ENCODE results near the gene CRY2. TPM values are rescaled to one million over a fixed set of nuclear protein-coding genes. Genes with fewer than 3 reads are reported as not detected.

CRY2 gene
- total RNA-seq, 1 donor from 2014 or later, result 62.3 TPM

DNA sequence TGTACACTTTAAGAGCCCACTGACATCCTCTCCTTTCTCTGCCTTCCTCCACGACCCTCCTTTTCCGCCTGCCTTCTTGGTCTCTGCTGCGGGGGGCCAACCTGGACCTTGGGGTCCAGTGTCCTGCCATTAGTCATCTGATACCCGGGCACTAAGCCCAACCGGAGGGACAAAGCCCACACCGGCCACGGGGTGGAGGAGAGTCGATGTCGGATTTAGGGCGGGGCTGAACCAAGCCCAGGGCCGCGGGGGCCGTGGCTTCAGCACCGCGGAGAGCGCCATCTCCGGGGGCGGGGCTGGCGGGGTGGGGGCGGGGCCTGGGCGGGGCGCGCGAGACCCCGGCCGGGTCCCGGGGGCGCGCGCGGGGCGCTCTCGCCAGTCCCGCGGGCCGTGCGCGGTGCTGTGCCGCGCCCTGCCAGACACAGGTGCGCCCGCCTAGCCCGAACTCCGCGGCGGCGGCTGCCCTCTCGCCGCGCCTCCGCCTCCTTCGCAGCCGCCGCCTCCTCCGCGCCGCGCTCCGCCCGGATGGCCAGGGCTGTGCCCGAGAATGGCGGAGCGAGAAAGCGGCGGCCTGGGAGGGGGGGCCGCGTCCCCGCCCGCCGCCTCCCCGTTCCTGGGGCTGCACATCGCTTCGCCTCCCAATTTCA is 38.1 kb downstream of the CRY2 start, which contains the start of gene MAPK8IP1:
MAPK8IP1 (plus strand) TSS at position 378 of the 647 bp plus-strand sequence; CDS start at position 548, 170 bp downstream.
- peak; percentile 81 to 83 for ATAC-seq
- Histone ChIP-seq H3K9me3 (no peaks in the 10 kb centered on the region), H3K27me3 (ENCODE audit: low read depth) (no peaks in the 10 kb centered on the region), H3K4me3 (peak within 1 kb of the TSS; percentile 50), H3K4me1 (no peaks in the 10 kb centered on the region), H3K27ac (no peak within 1 kb of the TSS), H3K36me3 (peaks cover 26% of the 10 kb centered on the region)
- intact Hi-C loops (cut with DNase I), result no loop called here
- TF ChIP-seq, protein P1, sequence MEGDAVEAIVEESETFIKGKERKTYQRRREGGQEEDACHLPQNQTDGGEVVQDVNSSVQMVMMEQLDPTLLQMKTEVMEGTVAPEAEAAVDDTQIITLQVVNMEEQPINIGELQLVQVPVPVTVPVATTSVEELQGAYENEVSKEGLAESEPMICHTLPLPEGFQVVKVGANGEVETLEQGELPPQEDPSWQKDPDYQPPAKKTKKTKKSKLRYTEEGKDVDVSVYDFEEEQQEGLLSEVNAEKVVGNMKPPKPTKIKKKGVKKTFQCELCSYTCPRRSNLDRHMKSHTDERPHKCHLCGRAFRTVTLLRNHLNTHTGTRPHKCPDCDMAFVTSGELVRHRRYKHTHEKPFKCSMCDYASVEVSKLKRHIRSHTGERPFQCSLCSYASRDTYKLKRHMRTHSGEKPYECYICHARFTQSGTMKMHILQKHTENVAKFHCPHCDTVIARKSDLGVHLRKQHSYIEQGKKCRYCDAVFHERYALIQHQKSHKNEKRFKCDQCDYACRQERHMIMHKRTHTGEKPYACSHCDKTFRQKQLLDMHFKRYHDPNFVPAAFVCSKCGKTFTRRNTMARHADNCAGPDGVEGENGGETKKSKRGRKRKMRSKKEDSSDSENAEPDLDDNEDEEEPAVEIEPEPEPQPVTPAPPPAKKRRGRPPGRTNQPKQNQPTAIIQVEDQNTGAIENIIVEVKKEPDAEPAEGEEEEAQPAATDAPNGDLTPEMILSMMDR (IDR thresholded peaks at IDR 0.05), result no peak
- DNase-seq, result peak; percentile 65

DNA sequence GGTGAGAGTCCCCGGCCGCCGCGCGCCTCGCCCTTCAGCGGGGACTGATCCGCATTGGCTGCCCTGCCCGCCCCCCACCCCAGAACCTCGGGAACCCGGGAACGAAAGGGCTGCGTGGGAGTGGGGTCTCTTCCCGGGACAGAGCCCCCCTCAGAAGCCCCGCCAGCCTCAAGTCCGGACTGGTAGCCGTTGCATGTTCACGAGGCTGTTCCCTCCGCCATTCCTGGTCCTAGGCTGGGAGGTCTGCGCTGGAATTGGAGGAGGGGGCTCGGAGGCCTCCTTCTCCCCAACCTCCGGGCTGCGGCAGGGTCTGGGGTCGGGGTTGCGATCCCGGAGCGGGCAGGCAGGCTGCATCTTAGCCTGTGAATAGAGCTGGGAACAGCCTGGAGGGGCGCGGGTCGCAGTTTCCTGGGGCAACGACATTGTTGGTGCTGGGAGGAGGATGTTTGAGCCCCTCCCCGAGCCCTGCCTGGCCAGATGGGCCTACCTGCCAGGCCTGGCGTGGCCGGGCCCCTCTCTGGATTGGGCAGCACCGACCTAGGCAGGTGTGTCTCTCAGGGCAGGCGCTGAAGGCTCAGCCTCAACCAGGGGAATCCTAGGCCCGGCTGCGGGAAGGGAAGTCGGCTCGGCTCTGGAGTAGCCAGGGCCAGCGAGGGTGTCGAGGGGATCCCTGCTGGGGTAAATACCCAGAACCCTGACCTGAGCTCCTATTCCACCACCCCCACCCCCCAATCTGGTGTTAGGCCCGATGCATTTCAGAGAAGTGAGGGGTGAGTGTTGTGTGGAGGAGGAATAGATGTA is 38.8 kb downstream of the CRY2 start:
- H3K27ac ChIP-seq, result no peak overlapping the region
- DNase-seq, result no peak
- H3K4me1 ChIP-seq, result no peaks in the 10 kb centered on the region
- TF ChIP-seq, protein P1 (IDR thresholded peaks at IDR 0.05), result no peak
- peak overlapping the region; percentile 50 for H3K4me3 ChIP-seq
- H3K36me3 ChIP-seq, result peaks cover 18% of the 10 kb centered on the region
- intact Hi-C loops (cut with DNase I), result no loop called here
- no peaks in the 10 kb centered on the region for H3K27me3 ChIP-seq (ENCODE audit: low read depth)
- peak in 1 of 2 donors; percentile 11 for ATAC-seq
- no peaks in the 10 kb centered on the region for H3K9me3 ChIP-seq

DNA sequence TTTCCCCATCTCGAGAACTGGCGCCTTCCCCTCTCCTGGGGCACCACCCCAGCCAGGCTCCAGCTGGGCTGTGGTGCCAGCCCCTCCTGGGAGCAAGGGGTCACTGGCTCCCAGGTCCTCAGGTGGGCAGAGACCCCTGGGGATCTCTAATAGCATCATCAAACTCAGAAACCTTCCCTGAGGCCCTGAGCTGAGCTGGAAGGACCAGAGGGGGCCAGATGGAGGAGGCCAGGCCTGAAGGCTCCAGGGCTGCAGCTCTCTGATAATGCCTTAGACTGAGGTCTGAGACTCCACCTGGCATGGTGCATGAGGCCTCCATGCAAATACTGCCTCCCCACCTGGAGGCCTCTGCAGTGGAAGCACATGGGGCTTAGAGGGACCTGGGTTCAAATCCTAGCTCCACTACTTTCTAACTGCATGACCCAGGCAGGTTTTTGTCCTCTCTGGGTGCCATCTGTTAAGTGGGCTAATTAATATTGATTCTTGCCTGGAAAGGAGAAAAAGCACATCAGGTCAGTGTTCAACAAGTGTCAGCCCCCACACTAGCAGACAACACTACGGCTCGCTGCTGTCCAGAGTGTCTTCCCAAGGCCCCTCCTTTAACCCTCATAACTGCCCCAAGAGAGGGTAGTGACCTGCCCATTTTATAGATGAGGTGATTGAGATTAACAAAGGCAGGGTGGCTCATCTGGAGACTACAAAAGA is 39.7 kb downstream of the CRY2 start:
- H3K4me3 ChIP-seq, result no peak overlapping the region
- intact Hi-C loops (cut with DNase I), result no loop called here
- no peaks in the 10 kb centered on the region for H3K9me3 ChIP-seq
- no peak overlapping the region for H3K27ac ChIP-seq
- no peak for DNase-seq
- H3K4me1 ChIP-seq, result no peaks in the 10 kb centered on the region
- H3K27me3 ChIP-seq (ENCODE audit: low read depth), result no peaks in the 10 kb centered on the region
- TF ChIP-seq, protein P1 (IDR thresholded peaks at IDR 0.05), result no peak
- ATAC-seq, result no peak
- peaks cover 10% of the 10 kb centered on the region for H3K36me3 ChIP-seq

DNA sequence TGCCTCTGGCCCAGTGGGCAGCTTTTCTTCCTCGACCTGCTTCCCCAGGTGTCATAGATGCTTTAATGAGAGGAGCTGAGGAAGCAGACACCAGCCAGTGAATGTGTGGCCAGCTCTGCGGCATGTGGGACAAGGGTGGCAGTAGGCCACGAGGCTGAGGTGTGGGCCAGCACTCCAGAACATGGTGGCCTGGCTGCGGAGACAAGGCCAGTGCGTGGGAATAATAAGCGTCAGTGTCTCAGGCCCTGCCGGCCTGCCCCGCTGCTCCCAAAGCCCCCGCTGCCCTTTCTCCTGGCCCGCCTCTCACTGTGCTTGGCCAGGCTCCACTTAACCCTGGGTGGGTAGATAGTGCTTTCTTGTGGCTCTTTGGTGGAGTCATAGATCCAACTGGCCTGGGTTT is 40.3 kb downstream of the CRY2 start:
- H3K36me3 ChIP-seq, result peaks cover 4% of the 10 kb centered on the region
- no peak for DNase-seq
- intact Hi-C loops (cut with DNase I), result no loop called here
- H3K4me1 ChIP-seq, result no peaks in the 10 kb centered on the region
- H3K4me3 ChIP-seq, result no peak overlapping the region
- H3K9me3 ChIP-seq, result no peaks in the 10 kb centered on the region
- H3K27me3 ChIP-seq (ENCODE audit: low read depth), result no peaks in the 10 kb centered on the region
- ATAC-seq, result no peak
- H3K27ac ChIP-seq, result no peak overlapping the region
- TF ChIP-seq, protein P1 (IDR thresholded peaks at IDR 0.05), result no peak

DNA sequence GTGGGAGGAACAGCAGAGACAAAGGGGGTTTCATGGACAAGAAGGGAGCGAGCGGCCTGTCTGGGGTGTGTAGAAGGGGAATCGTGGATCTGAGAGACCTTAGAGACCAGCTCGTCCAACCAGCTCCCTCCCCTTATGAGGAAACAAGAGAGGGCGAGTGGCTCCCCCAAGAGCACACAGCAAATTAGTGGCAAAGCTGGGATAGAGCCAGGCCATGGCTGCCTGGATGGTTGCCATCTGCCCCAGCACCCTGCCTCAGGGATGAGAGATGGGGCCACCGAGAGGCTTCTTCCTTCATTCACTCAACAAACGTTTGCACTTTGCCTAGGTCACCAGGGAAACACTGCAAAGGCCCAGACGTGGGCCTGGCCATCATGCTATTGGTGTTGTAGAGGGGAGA is 42.3 kb downstream of the CRY2 start:
- no peaks in the 10 kb centered on the region for H3K4me1 ChIP-seq
- H3K27ac ChIP-seq, result no peak overlapping the region
- TF ChIP-seq, protein P1 (IDR thresholded peaks at IDR 0.05), result no peak
- H3K9me3 ChIP-seq, result no peaks in the 10 kb centered on the region
- no peak for DNase-seq
- ATAC-seq, result no peak
- H3K27me3 ChIP-seq (ENCODE audit: low read depth), result no peaks in the 10 kb centered on the region
- intact Hi-C loops (cut with DNase I), result no loop called here
- H3K4me3 ChIP-seq, result no peak overlapping the region
- no peaks in the 10 kb centered on the region for H3K36me3 ChIP-seq
